HCEC 1CT (cell line): ENCODE measurements around the gene IFT122.
"Not testable (repeated sequence)": the region's sequence is repeated elsewhere in the genome, so short reads cannot be mapped to it uniquely, and the experiment has no call there.

Source experiments
- DNase-seq: peaks from one replicate; pipeline ENCODE4 v3.0.0-alpha.2; 2017

The IFT122 gene

DNA sequence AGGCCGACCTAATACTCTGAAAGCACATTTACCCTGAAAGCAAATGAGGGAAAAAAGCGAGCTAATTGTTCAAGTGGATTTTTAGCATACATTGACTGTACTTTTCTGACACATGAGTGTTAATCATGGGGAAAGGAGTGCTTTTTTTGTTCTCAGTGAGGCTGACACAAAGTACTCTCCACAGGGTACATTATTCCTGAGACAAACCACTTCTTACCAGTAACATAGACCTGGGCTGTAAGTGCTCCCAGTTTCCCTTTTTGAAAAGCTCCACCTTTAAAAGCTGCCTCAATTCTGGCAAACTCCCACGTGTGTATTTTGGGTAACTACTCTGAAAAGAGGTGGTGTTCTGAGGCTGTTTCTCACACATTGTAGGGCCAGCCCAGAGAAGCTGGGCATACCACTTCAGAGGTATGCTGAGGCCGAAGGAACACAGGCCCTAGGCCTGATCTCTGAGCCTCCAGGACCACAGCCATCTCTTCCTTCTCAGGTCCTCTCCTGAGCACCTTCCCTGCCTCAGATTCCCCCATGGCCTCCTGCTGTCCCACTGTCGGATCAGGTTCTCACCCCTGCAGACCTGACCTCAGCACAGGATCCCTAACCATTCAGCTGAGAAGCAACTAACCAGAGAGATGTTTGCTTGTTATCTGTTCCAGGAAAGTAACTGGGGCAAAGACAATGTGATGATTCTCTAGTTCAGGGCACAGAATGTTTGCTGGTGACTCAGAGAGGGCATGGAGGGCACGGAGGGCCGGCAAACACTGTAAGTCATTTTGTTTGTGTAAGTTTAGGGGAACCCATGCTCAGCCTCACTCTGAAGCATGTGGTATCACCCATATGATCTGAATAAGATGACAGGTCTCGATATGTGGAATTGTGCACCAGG, 58.8 kb downstream of the IFT122 start:
- DNase-seq: not testable (repeated sequence)

DNA sequence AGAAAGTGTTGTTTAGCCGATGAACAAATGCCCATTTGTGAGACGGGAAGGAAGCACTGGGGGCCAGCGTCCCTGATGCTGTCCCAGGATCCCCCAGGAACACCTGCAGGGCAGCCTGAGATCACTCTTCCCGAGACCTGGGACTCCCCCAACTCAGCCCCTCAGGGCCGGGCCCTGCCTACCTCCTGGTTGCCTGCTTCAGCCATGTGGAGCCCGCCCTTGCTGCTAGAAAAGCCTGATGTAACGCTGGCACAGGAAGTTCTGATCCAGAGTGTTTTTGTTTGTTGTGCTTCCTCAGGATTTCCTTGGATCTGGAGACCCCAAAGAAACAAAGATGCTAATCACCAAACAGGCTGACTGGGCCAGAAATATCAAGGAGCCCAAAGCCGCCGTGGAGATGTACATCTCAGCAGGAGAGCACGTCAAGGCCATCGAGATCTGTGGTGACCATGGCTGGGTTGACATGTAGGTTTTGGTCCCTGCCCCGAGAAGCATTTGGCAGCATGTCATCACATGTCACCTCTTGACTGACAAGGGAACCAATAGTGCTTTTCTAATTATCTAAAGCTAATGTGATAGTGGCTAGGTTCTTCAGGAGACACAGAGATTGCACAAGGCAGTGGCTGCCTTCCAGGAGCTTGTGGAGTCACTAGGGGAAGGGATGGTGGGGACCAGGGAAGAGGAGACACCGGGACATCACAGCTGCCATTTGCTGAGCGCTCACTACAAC, 59.7 kb downstream of the IFT122 start:
- DNase-seq: not testable (repeated sequence)

DNA sequence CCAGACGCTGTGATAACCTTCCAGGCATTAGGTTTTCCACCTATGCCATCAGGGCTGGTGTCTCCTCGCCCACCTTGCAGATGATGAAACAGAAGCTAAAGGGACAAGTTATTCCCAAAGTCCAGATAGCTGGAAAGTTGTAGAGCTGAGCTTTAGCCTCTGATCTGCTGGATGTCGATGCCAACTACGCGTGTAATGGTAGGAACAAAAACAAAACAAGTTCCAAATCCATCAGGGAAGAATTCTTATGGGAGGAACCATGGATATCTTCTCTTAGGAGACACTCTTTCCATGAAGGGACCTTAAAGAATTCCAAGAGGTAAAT, 60.3 kb downstream of the IFT122 start:
- no peak for DNase-seq

DNA sequence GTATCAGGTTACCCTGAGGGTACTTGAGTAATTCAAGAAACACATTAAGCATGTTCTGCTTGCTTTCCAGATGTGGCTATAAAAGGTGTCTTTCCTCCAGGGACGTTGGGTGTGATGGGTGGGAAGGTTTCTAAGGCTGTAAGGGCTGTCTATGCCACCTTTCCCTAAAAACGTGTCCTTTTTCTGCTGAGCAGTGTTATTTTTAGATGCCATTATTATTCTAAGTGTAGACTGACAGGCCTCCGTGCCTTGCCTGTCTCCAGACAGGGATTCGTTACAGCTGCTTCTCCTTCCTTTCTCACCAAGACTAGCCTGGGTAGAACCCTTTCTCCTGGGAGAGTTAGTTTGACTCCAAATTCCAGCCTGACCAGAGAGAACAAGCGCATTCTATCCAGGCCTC, 61.6 kb downstream of the IFT122 start:
- DNase-seq: no peak

DNA sequence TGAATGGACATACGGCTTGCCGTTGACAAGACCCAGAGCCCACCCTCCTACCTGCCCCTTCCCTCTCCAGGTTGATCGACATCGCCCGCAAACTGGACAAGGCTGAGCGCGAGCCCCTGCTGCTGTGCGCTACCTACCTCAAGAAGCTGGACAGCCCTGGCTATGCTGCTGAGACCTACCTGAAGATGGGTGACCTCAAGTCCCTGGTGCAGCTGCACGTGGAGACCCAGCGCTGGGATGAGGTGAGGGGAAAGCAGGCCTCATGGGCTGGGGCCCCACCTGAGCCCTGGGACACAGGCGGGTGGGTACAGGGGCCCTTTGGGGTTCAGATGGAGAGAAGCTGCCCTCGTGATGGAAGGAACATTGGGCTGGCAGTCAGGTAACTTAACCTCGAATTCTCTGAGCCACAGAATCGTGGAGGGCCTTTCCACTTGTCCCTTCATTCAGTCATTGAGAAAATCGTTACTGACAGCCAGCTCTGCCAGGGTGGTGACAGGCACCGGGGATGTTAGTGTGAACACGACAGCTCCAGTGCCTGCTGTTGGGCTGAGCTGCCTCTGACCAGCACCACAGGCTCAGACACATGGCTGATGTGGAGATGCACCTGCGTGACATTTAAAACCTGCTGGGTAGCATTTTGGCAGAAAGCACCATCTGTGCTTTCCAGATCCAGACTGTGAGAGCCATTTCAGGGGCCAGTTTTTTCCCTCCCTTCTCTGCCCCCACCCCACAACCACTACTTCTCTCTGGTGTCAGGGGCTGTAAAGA, 62.8 kb downstream of the IFT122 start:
- DNase-seq: no peak

DNA sequence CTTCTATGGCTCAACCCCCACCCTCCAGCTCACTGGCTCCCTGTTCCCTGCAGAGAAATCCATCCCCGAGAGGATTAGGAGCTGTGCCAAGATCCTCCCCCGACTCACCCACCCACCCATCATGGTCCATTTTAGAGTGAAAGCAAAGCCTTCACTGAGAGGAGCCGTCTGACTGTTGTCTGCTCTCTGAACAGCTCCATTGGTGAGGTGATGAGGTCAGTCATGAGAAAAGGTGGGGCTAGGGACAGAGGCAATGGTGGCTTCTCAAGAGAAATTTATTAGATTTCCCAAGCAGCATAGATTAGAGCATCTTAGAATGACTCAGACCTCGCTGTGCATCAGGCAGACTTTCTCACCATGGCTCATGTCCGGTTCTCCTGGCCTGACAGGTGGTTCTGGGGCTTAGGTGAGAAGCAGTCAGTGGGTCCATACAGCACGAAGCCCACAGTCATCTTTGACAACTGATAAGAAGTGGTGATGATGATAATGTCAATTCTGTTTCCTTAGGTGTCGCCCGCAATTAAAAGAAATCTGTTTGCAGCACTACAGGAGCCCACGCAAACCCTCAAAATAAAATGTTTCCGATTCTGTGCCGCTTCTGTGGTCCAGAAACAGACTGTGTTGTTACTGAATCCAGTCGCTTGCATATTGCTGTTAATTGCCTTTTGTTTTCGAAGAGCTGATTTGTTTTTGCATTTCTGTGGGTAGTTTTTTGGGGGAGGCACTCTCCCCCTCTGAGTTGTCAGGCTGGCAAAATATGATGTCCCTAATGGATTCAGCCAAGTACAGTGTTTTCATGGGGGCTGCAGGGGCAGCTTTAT, 63.7 kb downstream of the IFT122 start:
- no peak for DNase-seq

DNA sequence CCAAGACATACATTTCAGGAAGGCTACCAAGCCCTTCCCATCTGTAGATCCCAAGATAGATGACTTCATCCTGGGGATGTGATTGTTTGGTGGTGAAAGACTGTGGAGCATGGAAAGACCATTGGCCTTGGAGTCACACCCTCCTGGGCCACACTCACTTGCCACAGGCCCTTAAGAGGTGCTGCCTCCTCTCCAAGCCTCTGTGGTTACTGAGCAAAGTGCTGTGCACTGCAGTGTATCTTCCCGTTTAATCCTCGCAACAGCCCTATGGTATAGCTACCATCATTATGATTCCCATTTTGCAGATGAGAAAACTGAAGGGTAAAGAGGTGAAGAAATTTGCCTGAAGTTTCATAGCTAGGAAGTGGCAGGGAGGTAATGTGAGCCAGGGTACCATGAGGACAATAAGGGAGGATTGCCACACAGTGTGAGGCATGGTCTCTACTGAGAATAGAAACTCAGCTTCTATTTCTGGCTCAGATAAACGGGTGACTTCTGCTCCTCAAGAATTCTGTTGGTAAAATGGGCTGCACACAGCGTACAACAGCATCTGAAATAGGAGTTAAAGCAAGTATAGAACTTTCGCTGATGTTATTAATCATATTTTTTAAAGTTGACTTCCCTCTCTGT, 64.6 kb downstream of the IFT122 start:
- no peak for DNase-seq

DNA sequence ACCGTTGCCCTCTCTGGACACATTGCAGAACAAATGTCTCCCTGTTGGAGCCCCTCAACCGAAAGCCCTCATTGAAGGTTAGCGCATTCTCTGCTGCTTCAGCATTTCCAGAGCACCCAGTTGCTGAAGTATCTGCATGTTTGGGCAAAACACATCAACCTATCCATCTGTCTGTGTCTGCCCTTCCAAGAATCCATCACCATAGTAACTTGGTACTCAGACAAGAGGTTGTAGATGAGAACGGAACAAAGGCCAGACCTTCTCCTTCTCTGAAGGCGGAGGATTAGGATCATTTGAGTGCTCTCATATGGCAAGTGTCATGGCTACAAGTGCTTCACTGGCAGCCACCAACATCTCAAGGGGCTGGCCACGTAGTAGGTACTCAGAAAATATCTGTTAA, 65.3 kb downstream of the IFT122 start:
- DNase-seq: no peak

DNA sequence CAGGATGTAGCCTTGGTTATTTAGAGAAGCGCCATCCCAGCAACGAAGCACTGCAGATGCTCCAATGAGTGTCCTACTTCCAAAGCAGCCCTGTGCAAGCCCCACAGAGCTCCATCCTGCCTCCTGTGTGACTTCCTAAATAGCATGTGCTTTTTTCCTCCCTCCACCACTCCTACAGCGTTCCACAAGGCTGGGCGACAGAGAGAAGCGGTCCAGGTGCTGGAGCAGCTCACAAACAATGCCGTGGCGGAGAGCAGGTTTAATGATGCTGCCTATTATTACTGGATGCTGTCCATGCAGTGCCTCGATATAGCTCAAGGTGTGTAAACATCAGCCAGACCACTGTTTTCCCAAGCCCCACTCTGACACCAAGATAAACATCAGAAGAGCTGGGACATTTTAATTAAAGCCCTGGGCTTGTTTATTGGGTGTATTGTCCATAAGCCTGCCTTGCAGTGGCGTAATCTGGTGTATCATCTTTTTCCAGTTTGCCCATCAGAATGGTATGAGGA, 66.3 kb downstream of the IFT122 start:
- no peak for DNase-seq

DNA sequence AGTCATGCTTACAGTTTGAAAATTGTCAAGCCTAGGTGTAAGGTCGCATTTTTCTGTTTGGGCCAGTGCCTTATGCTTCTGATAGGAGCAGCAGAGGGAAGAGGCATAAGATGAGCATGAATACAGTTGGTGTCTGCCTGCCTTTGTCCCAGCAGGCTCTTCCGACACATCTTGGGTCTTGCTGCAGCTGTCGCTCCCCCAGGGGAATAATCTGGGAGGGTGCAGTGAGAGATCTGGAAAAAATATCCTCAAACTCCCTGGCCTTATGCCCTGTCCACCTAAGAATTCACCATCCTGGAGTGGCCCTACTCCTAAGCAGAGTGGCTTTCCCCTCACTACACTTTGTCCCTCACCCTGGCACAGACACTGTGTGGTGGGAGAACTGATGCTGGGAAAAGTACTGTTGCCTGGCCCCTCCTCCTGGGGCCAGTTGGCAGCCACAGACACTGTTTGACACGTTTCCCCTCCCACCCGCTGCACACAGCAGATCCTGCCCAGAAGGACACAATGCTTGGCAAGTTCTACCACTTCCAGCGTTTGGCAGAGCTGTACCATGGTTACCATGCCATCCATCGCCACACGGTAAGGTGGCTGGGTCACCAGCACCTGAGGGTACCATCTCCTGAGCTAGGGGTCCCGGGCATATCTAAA, 67.3 kb downstream of the IFT122 start:
- DNase-seq: no peak

DNA sequence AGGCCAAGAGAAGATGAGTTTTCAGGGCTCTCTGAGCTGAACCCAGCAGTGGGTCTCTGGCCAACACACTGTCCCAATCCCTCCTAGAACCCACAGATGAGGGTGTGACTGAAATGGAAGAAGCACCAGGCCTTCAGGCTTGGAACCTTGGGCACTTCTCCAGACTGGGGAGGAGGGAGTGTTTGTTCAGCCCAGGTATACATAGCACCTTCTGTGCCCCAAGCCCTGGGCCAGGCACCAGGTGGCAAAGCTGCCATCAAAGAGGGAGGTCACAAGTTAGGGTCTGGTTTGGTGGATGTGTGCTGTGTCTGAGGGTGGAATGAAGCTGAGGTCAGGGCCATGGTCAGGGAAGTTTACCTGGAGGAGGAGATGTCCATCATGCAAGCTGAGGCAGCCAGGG, 72.6 kb downstream of the IFT122 start:
- no peak for DNase-seq

DNA sequence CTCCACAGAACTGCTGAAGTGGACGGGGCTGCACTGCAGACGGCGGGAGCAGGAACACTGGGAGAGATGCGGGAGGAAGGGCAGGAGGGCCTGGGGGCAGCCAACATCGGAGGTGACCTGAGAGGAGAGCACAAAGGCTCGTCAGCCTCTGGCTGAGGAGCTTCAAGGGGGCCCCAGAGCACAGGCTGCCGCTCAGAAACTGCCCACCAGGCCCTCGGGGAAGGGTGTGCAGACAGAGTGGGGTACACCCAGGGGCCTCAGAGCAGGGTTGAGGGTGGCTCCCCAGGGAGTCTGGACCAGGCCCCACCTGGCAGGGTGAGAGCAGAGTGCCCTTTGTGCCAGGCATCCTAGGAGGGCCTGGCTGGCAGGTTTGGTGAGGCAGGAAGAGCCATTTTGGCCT, 73.7 kb downstream of the IFT122 start:
- no peak for DNase-seq

DNA sequence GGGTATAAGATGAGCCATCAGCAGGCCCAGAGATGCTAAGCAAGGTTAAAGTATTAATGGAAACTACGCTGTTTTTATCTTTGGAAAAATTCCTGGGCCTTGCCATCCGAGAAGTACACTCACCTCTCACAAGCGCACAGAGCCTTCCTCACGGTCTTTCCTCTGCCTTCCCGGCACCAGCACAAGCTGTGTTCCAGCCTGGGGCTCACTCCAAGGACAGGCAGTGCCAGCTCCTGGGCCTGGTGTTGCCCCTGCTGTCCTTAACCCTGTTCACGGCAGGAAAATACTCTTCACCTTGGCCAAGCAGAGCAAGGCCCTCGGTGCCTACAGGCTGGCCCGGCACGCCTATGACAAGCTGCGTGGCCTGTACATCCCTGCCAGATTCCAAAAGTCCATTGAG, 74.1 kb downstream of the IFT122 start:
- no peak for DNase-seq

DNA sequence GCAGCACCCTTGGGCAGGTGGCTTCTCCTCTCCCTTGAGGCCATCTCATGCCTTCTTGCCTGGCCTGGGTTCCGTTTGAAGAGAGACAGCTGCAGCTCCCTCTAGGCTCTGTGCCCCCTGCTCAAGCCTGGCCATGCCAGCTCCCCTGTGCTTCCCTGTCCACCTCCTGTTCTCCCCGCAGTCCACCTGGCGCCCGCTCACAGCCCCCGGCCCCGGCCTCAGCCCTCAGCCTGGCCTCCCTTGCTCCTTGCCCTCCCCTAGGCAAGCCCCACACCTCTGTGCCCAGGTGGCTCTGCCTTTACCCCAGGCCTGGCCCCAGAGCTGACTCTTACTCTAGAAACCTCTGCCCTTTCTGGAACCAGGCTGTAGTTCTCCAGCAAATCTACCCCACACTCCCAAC, 74.5 kb downstream of the IFT122 start:
- DNase-seq: no peak

DNA sequence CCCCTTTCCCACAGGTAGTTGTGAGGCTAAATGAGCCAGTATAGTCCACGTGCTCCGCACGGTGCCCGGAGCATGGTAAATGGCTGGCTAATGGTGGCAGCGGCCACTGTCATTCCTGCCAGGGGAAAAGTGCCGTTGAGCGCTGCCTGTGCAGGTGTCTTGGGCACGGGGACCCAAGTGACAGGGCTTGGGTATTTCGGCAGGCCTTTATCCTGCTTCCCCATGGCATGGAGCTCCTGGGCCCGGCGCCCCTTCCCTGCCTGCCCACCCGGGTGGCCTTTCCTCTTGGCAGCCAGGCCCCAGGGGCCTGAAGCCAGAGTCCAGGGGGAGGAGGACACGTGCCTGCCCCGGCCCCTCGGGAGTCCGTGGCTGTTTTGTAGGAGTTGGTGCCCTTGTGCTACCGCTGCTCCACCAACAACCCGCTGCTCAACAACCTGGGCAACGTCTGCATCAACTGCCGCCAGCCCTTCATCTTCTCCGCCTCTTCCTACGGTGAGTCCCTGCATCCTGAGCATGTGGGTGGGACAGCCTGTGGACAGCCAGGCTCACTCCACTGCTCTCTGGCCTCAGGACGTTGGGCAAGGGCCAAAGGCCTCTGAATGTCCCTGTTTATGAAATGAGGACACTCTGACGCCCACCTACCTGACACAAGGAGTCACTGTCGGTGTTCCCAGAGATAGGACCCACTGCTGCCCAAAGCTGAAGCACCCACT, 75.2 kb downstream of the IFT122 start:
- DNase-seq: not testable (repeated sequence)

DNA sequence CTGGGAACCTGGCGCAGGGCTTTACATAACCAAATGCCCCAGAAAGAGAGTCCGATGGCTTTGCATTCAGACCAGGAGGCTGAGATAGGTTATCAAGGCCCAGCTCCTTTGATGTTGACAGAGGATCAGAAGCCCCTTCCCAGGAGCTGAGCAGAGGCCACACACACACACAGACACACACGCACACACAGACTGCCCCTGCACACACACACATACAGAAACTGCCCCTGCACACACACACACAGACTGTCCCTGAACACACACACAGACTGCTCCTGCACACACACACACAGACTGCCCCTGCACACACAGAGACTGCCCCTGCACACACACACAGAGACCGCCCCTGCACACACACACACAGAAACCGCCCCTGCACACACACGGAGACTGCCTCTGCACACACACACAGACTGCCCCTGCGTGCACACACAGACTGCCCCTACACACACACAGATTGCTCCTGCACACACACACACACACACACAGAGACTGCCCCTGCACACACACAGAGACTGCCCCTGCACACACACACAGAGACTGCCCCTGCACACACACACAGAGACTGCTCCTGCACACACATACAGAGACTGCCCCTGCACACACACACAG, 75.9 kb downstream of the IFT122 start:
- DNase-seq: not testable (repeated sequence)

DNA sequence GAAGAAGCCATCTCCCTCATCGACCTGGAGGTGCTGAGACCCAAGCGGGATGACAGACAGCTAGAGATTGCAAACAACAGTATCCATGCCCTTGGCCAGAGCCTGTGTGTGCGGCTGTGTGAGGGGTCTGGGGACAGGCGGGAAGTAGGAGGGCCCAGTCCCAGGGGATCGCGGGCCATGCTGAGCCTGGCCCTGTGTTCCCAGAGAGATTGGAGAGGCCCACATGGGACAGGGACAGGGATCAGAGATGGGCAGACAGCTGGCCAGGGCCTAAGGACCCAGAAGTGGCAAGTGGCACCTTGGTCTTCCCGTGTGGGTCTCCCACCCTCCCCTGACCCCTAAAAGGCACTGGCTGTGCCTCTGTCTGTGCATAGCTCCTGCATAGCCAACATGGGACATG, 77.5 kb downstream of the IFT122 start:
- no peak for DNase-seq

DNA sequence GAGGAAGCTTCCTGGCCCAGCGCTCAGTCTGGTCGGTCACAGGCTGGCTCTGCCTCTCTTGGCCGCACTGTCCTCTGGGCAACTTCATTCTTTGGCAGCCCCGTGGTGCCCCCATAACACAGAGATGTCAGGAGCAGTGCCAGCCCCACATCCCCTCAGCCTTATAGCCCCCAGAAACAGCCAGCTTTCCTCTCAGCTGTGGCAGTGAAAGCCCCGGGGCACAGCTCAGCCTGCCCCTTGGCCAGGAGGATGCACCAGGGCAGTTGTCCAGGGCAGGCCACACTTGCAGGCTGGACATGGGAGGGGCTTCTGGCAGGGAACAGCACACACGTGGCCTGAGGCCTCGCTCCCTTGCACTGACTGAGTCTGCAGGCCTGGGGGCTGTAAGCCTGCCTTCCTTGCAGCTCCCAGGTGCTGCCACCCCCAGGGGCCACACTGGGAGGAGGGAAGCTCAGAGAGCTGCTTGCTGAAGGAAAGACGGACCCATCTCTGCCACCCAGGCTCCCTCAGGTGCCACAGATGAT, 78.1 kb downstream of the IFT122 start:
- no peak for DNase-seq

DNA sequence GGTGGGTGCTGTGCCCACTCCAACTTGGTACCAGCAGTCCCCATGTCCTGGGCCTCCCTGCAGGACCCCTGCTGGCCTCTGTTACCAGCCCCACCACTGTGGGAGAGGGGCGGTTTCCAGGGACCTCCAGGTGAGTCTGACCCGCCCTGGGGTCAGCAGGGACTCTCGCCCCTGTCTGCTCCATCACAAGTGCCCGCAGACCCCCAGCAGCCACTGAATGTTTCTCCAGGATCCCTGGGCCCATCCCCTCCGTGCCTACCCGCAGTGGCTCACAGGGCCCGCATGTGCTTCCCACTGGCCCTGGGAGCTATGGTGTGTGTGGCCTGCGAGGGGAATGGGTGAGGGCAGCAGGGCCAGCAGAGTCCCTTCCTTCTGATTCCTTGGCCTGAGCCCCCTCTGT, 78.6 kb downstream of the IFT122 start:
- no peak for DNase-seq

DNA sequence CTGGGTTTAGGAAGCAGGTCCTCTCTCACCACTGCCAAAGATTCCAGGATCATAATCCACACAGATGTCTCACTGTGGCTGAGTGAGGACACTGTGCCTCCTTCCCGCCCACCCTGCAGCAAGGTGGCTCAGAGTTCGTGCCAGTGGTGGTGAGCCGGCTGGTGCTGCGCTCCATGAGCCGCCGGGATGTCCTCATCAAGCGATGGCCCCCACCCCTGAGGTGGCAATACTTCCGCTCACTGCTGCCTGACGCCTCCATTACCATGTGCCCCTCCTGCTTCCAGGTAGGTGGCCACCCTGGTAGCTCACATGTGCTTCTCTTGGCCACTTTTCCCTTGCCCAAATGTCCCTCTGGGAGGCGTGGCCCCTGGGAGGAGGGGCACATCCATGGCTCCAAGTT, 79.4 kb downstream of the IFT122 start:
- no peak for DNase-seq
